T-cell (primary cell): ENCODE measurements around the gene DYNC2H1. TPM values are rescaled to one million over a fixed set of nuclear protein-coding genes. Genes with fewer than 3 reads are reported as not detected.

Experiments
- ATAC-seq, 4 experiments: fragments of 200-7000 bp in 3 of 4; fragments of 150-1000 bp in 1 of 4; cut with Tn5 transposase; replicated peaks in 1 of 4; 1 replicate in 3 of 4; 2 replicates in 1 of 4; pipeline ENCODE4 v1.10.0; 2021; ENCODE audit warnings: moderate library complexity in 3 of 4, mild to moderate bottlenecking in 2 of 4, moderate number of reproducible peaks in 1 of 4
- CTCF ChIA-PET, 2 donors: fragments of 300-600 bp; sonication (Branson Sonifier 250); formaldehyde crosslinking; loops; one replicate each; lab custom pipeline; 2022; ENCODE audit warnings: antibody characterized with exemption in 2 of 2; lab: Charles Lee
- POLR2A ChIA-PET, 2 donors: fragments of 300-600 bp; sonication (Branson Sonifier 250); formaldehyde crosslinking; loops; one replicate each; lab custom pipeline; 2022; ENCODE audit warnings: antibody characterized with exemption in 2 of 2; lab: Charles Lee
- DNase-seq, 35 experiments: peaks; one replicate each; pipeline versions ENCODE4 v3.0.0 to v3.0.0-alpha.2; 2013 to 2023
- H3K27ac ChIP-seq: one replicate; pipeline ENCODE4 v1.5.1; 2013; ENCODE audit warnings: low read length
- H3K27me3 ChIP-seq, 2 experiments: replicated peaks in 1 of 2; 1 replicate in 1 of 2; 2 replicates in 1 of 2; pipeline versions ENCODE4 v1.6.1 to v1.7.0; 2013; ENCODE audit warnings: low read length in 1 of 2, mixed read lengths in 1 of 2; ENCODE audit not compliant: control insufficient read depth in 2 of 2, insufficient read depth in 2 of 2; ENCODE audit errors: extremely low read depth in 1 of 2
- H3K36me3 ChIP-seq, 2 donors: 1 replicate in 1 of 2; 2 replicates in 1 of 2; pipeline versions ENCODE4 v1.6.1 to v1.7.0; 2013; ENCODE audit warnings: low read length in 1 of 2; ENCODE audit not compliant: control insufficient read depth in 2 of 2, insufficient read depth in 1 of 2; ENCODE audit errors: extremely low read depth in 1 of 2
- H3K4me1 ChIP-seq, 2 experiments: 1 replicate in 1 of 2; 2 replicates in 1 of 2; pipeline versions ENCODE4 v1.6.1 to v1.7.0; 2013; ENCODE audit warnings: low read length in 2 of 2, mixed read lengths in 1 of 2; ENCODE audit not compliant: insufficient read depth in 2 of 2, control insufficient read depth in 1 of 2; ENCODE audit errors: extremely low read depth in 1 of 2
- H3K4me3 ChIP-seq, 2 donors: 1 replicate in 1 of 2; 2 replicates in 1 of 2; pipeline versions ENCODE4 v1.5.1 to v1.7.0; 2013; ENCODE audit warnings: mild to moderate bottlenecking in 2 of 2, low read length in 1 of 2, moderate library complexity in 1 of 2; ENCODE audit not compliant: control insufficient read depth in 1 of 2; ENCODE audit errors: extremely low read depth in 1 of 2
- H3K9me3 ChIP-seq: 2 replicates; pipeline ENCODE4 v1.7.0; 2013
- H3K27ac Mint-ChIP-seq, 2 donors: one replicate each; pipeline ENCODE4 v1.8.0; 2020 to 2021; ENCODE audit warnings: mild to moderate bottlenecking in 2 of 2, mixed read lengths in 2 of 2
- H3K27me3 Mint-ChIP-seq, 2 donors: one replicate each; pipeline ENCODE4 v1.8.0; 2021 to 2022; ENCODE audit warnings: mixed read lengths in 2 of 2
- H3K36me3 Mint-ChIP-seq: one replicate; pipeline ENCODE4 v1.8.0; 2021; ENCODE audit warnings: mixed read lengths
- H3K4me1 Mint-ChIP-seq, 3 donors: one replicate each; pipeline ENCODE4 v1.8.0; 2020 to 2022; ENCODE audit warnings: mixed read lengths in 3 of 3, mild to moderate bottlenecking in 1 of 3
- H3K4me3 Mint-ChIP-seq, 3 donors: one replicate each; pipeline ENCODE4 v1.8.0; 2020 to 2022; ENCODE audit warnings: mild to moderate bottlenecking in 3 of 3, mixed read lengths in 3 of 3, moderate library complexity in 3 of 3
- H3K9me3 Mint-ChIP-seq, 3 donors: one replicate each; pipeline ENCODE4 v1.8.0; 2020 to 2022; ENCODE audit warnings: mixed read lengths in 3 of 3
- WGBS: methylation state at CpG from one replicate; pipeline ENCODE4 v1.1.5; 2013; ENCODE audit warnings: missing lambda C conversion rate; ENCODE audit not compliant: insufficient coverage; 5-methylcytosine and 5-hydroxymethylcytosine counted together
- total RNA-seq, 35 experiments: library from RNA in 6 of 35; stranded (reverse) in 6 of 35; fragments of 120-200 nt in 1 of 35; gene quantifications; one replicate each; pipeline versions ENCODE4 v1.2.1 to v1.2.4 and lab custom pipeline; 2013 to 2026

The DYNC2H1 gene
- total RNA-seq, 5 donors from 2014 or later (not counting 1 experiment from before 2014, with no cell fraction given) = 2.6 to 4.4 (median 3.2) TPM

- no peak for DNase-seq
- Mint-ChIP-seq H3K4me1 (no peaks in the 10 kb centered on the region), H3K27ac (no peak overlapping the region), H3K27me3 (no peaks in the 10 kb centered on the region), H3K9me3 (no peaks in the 10 kb centered on the region), H3K36me3 (peaks cover 3% of the 10 kb centered on the region), H3K4me3 (no peak overlapping the region)
- no peak for ATAC-seq
- Histone ChIP-seq H3K4me3 (no peak overlapping the region), H3K27ac (no peak overlapping the region), H3K27me3 (no peaks in the 10 kb centered on the region), H3K9me3 (no peaks in the 10 kb centered on the region), H3K4me1 (no peaks in the 10 kb centered on the region), H3K36me3 (no peaks in the 10 kb centered on the region)
- ChIA-PET POLR2A (interaction anchor here in 1 of 2 donors (0.5 kb wide), 1 partner anchor 9 kb away, joined by 6 read pairs; no protein-coding TSS in a partner anchor), CTCF (no interaction called here)
- no CpG with 5 or more reads among the region's 1 CpG for WGBS
These were observed 355.2 kb downstream of the DYNC2H1 start for GRCh38 chr11:103464420-103464819.

- H3K36me3 Mint-ChIP-seq = peaks cover 3% of the 10 kb centered on the region
- DNase-seq (no peak), ATAC-seq (no peak)
- H3K27ac ChIP-seq = no peak overlapping the region
- H3K4me3 Mint-ChIP-seq = no peak overlapping the region
- no peaks in the 10 kb centered on the region for H3K36me3 ChIP-seq
- H3K4me3 ChIP-seq = no peak overlapping the region
- ChIA-PET POLR2A (no interaction called here), CTCF (no interaction called here)
- no peaks in the 10 kb centered on the region for H3K27me3 ChIP-seq
- no CpG with 5 or more reads among the region's 3 CpGs for WGBS
- no peaks in the 10 kb centered on the region for H3K4me1 ChIP-seq
- H3K27me3 Mint-ChIP-seq = no peaks in the 10 kb centered on the region
- no peaks in the 10 kb centered on the region for H3K9me3 Mint-ChIP-seq
- H3K27ac Mint-ChIP-seq = no peak overlapping the region
- H3K9me3 ChIP-seq = no peaks in the 10 kb centered on the region
- no peaks in the 10 kb centered on the region for H3K4me1 Mint-ChIP-seq
These were observed 356.4 kb downstream of the DYNC2H1 start for GRCh38 chr11:103465555-103466140.

GRCh38 chr11:103471546-103471945 is 362.3 kb downstream of the DYNC2H1 start:
- Mint-ChIP-seq H3K4me3 (no peak overlapping the region), H3K27me3 (no peaks in the 10 kb centered on the region), H3K9me3 (no peaks in the 10 kb centered on the region), H3K27ac (no peak overlapping the region), H3K4me1 (no peaks in the 10 kb centered on the region), H3K36me3 (peaks cover 3% of the 10 kb centered on the region)
- Histone ChIP-seq H3K9me3 (no peaks in the 10 kb centered on the region), H3K4me1 (no peaks in the 10 kb centered on the region), H3K27me3 (no peaks in the 10 kb centered on the region), H3K27ac (no peak overlapping the region), H3K4me3 (no peak overlapping the region), H3K36me3 (no peaks in the 10 kb centered on the region)
- ChIA-PET POLR2A (no interaction called here), CTCF (no interaction called here)
- DNase-seq (no peak), ATAC-seq (no peak)
- 60% methylated on average over 1 of the region's 4 CpGs for WGBS

- POLR2A ChIA-PET = no interaction called here
These were observed 367.6 kb downstream of the DYNC2H1 start for GRCh38 chr11:103476874-103477273.

GRCh38 chr11:103480421-103480820 is 371.2 kb downstream of the DYNC2H1 start:
- CTCF ChIA-PET = no interaction called here
- DNase-seq (no peak), ATAC-seq (no peak)
- Mint-ChIP-seq H3K4me1 (no peaks in the 10 kb centered on the region), H3K27me3 (no peaks in the 10 kb centered on the region), H3K4me3 (no peak overlapping the region), H3K36me3 (no peaks in the 10 kb centered on the region), H3K27ac (no peak overlapping the region), H3K9me3 (no peaks in the 10 kb centered on the region)
- Histone ChIP-seq H3K27me3 (no peaks in the 10 kb centered on the region), H3K36me3 (no peaks in the 10 kb centered on the region), H3K4me3 (no peak overlapping the region), H3K4me1 (no peaks in the 10 kb centered on the region), H3K27ac (no peak overlapping the region), H3K9me3 (no peaks in the 10 kb centered on the region)
- POLR2A ChIA-PET = no interaction called here
- WGBS = no CpG with 5 or more reads among the region's 4 CpGs

More at GRCh38 chr11:103476874-103477273, 367.6 kb downstream of the DYNC2H1 start:
- DNase-seq (no peak), ATAC-seq (no peak)
- Mint-ChIP-seq H3K36me3 (no peaks in the 10 kb centered on the region), H3K4me3 (no peak overlapping the region), H3K9me3 (no peaks in the 10 kb centered on the region), H3K4me1 (no peaks in the 10 kb centered on the region), H3K27me3 (no peaks in the 10 kb centered on the region), H3K27ac (no peak overlapping the region)
- CTCF ChIA-PET = no interaction called here
- H3K4me3 ChIP-seq = no peak overlapping the region
- no peaks in the 10 kb centered on the region for H3K36me3 ChIP-seq
- H3K27me3 ChIP-seq = no peaks in the 10 kb centered on the region
- H3K4me1 ChIP-seq = no peaks in the 10 kb centered on the region
- WGBS = no CpG with 5 or more reads among the region's 2 CpGs
- H3K9me3 ChIP-seq = no peaks in the 10 kb centered on the region
- H3K27ac ChIP-seq = no peak overlapping the region

- ChIA-PET CTCF (no interaction called here), POLR2A (no interaction called here)
- no peaks in the 10 kb centered on the region for H3K4me1 ChIP-seq
- H3K9me3 Mint-ChIP-seq = no peaks in the 10 kb centered on the region
- no peak overlapping the region for H3K27ac ChIP-seq
- H3K4me1 Mint-ChIP-seq = no peaks in the 10 kb centered on the region
- H3K27me3 Mint-ChIP-seq = no peaks in the 10 kb centered on the region
- H3K36me3 ChIP-seq = no peaks in the 10 kb centered on the region
- H3K36me3 Mint-ChIP-seq = no peaks in the 10 kb centered on the region
- no peaks in the 10 kb centered on the region for H3K9me3 ChIP-seq
- DNase-seq (no peak), ATAC-seq (no peak)
- H3K4me3 Mint-ChIP-seq = no peak overlapping the region
- no peaks in the 10 kb centered on the region for H3K27me3 ChIP-seq
- no peak overlapping the region for H3K27ac Mint-ChIP-seq
- H3K4me3 ChIP-seq = no peak overlapping the region
These were observed 374.8 kb downstream of the DYNC2H1 start for GRCh38 chr11:103483996-103484395.

- Histone ChIP-seq H3K27me3 (no peaks in the 10 kb centered on the region), H3K4me3 (no peak overlapping the region), H3K36me3 (no peaks in the 10 kb centered on the region), H3K27ac (no peak overlapping the region), H3K9me3 (no peaks in the 10 kb centered on the region), H3K4me1 (no peaks in the 10 kb centered on the region)
- H3K4me3 Mint-ChIP-seq = no peak overlapping the region
- WGBS = no CpG with 5 or more reads among the region's 3 CpGs
- H3K9me3 Mint-ChIP-seq = no peaks in the 10 kb centered on the region
- H3K4me1 Mint-ChIP-seq = no peaks in the 10 kb centered on the region
- ATAC-seq = no peak
- H3K27me3 Mint-ChIP-seq = no peaks in the 10 kb centered on the region
- H3K36me3 Mint-ChIP-seq = no peaks in the 10 kb centered on the region
- no peak overlapping the region for H3K27ac Mint-ChIP-seq
- POLR2A ChIA-PET = no interaction called here
- no peak for DNase-seq
- CTCF ChIA-PET = no interaction called here
These were observed 375.3 kb downstream of the DYNC2H1 start for GRCh38 chr11:103484545-103484944.
